Mesodermal cell (in vitro differentiated cells): Measurements from ENCODE around the gene BICDL1.
"Not testable (repeated sequence)": the region's sequence is repeated elsewhere in the genome, so short reads cannot be mapped to it uniquely, and the experiment has no call there.

Experiments
- H3K27ac ChIP-seq: 2 replicates; pipeline ENCODE4 v1.7.0; 2013; ENCODE audit warnings: mild to moderate bottlenecking, low read depth, low read length, moderate library complexity; ENCODE audit not compliant: severe bottlenecking
- H3K36me3 ChIP-seq: 2 replicates; pipeline ENCODE4 v1.7.1; 2013; ENCODE audit warnings: mild to moderate bottlenecking, low read length, moderate library complexity; ENCODE audit not compliant: control insufficient read depth, insufficient read depth
- H3K4me1 ChIP-seq: one replicate; pipeline ENCODE4 v1.7.1; 2013; ENCODE audit warnings: mild to moderate bottlenecking, low read length; ENCODE audit not compliant: insufficient read depth, control insufficient read depth, poor library complexity, severe bottlenecking
- H3K4me3 ChIP-seq: 2 replicates; pipeline ENCODE4 v1.7.0; 2013; ENCODE audit warnings: low read length, control low read depth, mild to moderate bottlenecking; ENCODE audit not compliant: insufficient read depth, poor library complexity, severe bottlenecking; ENCODE audit errors: extremely low read depth
- H3K9me3 ChIP-seq: 2 replicates; pipeline ENCODE4 v1.7.1; 2013; ENCODE audit warnings: mild to moderate bottlenecking, low read length, moderate library complexity; ENCODE audit not compliant: control insufficient read depth
- WGBS, 2 experiments: methylation state at CpG; one replicate each; pipeline ENCODE4 v1.1.5; 2013; ENCODE audit warnings: missing lambda C conversion rate in 2 of 2; ENCODE audit not compliant: insufficient coverage in 2 of 2; 5-methylcytosine and 5-hydroxymethylcytosine counted together

BICDL1 gene

DNA sequence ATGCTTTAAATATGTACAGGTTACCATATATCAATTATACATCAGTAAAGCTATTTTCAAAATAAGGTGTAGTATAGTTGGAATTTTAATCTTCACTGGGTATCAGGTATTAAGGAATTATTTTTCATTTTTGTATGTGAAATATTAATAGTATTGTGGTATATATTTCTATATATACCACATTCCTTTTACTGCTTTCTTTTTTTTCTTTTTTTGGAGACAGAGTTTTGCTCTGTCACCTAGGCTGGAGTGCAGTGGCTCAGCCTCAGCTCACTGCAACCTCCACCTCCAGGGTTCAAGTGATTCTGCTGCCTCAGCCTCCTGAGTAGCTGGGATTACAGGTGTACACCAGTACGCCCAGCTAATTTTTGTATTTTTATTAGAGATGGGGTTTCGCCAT, 36.6 kb downstream of the BICDL1 start:
- H3K36me3 ChIP-seq = no peaks in the 10 kb centered on the region
- no peaks in the 10 kb centered on the region for H3K9me3 ChIP-seq
- no CpG with 5 or more reads among the region's 2 CpGs for WGBS, 2 experiments
- no peaks in the 10 kb centered on the region for H3K4me1 ChIP-seq
- no peak overlapping the region for H3K4me3 ChIP-seq
- H3K27ac ChIP-seq = no peak overlapping the region

DNA sequence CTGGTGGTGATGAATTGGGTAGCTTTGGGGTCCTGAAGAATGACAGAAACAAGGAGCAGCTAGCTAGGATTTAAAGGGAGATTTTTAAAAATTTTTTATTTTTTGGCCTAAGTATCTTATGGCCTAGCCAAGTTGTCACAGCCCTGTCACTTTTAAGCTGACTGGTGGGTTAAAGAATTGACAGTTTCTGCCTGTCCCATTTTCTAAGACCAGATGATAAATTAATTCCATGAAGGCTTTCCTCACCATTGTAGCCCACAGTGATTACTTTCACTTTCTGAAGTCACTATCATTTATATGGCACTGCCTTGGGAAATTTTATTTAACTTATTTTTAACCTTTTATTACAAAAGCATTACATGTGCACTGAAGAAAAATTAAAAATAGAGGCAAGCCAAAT, 43.2 kb downstream of the BICDL1 start:
- no peaks in the 10 kb centered on the region for H3K9me3 ChIP-seq
- no peak overlapping the region for H3K27ac ChIP-seq
- H3K4me3 ChIP-seq = no peak overlapping the region
- no peaks in the 10 kb centered on the region for H3K36me3 ChIP-seq
- H3K4me1 ChIP-seq = peaks cover 2% of the 10 kb centered on the region

DNA sequence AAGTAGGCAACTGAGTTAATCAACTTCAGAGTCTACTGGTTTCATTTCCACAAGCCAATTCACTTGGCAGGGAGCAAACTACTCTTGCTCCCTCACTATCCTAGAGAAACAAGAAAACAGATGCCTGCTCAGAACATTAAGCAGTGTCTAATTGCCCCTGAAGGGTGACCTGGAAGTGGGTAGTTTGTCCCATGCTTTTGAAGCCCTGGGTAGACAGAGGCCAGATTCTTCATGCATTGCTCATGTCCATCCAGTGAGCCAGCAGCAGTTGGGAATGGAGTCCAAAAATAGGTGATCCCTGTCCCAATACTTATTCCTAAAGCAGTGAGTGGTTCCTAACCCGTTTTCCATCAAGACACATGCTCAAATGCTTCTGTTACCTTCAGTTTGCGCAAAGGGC, 48.8 kb downstream of the BICDL1 start:
- Histone ChIP-seq H3K9me3 (no peaks in the 10 kb centered on the region), H3K36me3 (no peaks in the 10 kb centered on the region), H3K4me1 (peaks cover 15% of the 10 kb centered on the region), H3K27ac (no peak overlapping the region), H3K4me3 (no peak overlapping the region)
- 60 to 100% methylated on average over 1 of the region's 2 CpGs for WGBS, 2 experiments

- WGBS, 2 experiments = 83 to 100% methylated on average over 1 to 2 of the region's 3 CpGs
- Histone ChIP-seq H3K9me3 (no peaks in the 10 kb centered on the region), H3K27ac (no peak overlapping the region), H3K36me3 (no peaks in the 10 kb centered on the region), H3K4me3 (no peak overlapping the region), H3K4me1 (peaks cover 15% of the 10 kb centered on the region)
Measured at GRCh38 chr12:120039711-120040110, 50.7 kb downstream of the BICDL1 start.

GRCh38 chr12:120041386-120042231, 52.6 kb downstream of the BICDL1 start:
- no peak overlapping the region for H3K4me3 ChIP-seq
- WGBS, 2 experiments = 69 to 73% methylated on average over 8 to 9 of the region's 11 CpGs

DNA sequence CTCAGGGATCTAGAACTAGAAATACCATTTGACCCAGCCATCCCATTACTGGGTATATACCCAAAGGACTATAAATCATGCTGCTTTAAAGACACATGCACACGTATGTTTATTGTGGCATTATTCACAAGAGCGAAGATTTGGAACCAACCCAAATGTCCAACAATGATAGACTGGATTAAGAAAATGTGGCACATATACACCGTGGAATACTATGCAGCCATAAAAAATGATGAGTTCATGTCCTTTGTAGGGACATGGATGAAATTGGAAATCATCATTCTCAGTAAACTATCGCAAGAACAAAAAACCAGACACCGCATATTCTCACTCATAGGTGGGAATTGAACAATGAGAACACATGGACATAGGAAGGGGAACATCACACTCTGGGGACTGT, 56.3 kb downstream of the BICDL1 start:
- not testable (repeated sequence) for H3K36me3 ChIP-seq, H3K4me3 ChIP-seq, H3K9me3 ChIP-seq, H3K4me1 ChIP-seq, H3K27ac ChIP-seq
- no CpG with 5 or more reads among the region's 5 CpGs for WGBS, 2 experiments

More at GRCh38 chr12:120041386-120042231, 52.6 kb downstream of the BICDL1 start:
- Histone ChIP-seq H3K27ac (peak overlapping the region; percentile 8), H3K4me1 (peaks cover 15% of the 10 kb centered on the region), H3K9me3 (no peaks in the 10 kb centered on the region), H3K36me3 (no peaks in the 10 kb centered on the region)

- Histone ChIP-seq H3K9me3 (no peaks in the 10 kb centered on the region), H3K36me3 (no peaks in the 10 kb centered on the region), H3K4me1 (no peaks in the 10 kb centered on the region), H3K4me3 (no peak overlapping the region), H3K27ac (no peak overlapping the region)
- WGBS, 2 experiments = 88 to 90% methylated on average over 1 of the region's 1 CpG
Measured at GRCh38 chr12:120047072-120047471, 58.0 kb downstream of the BICDL1 start.

DNA sequence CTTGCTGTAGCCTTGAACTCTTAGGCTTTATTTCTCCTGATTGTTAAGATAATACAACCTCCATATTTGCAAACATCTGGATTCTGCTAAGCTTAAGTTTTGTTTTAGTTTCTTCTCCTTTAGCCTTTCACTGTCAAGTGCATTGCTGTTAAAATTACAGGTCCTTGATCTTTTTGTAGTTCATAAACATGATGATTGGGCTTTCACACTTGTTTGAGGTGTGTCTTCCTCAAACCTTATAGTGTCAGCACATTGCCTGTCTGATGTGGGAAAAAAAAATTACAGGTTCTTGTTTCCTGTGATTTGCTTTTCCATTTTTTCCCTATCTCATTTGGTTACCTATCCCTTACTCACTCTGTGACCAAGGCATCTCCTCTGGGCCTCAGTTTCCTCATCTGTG, 59.2 kb downstream of the BICDL1 start:
- H3K4me3 ChIP-seq = no peak overlapping the region
- H3K4me1 ChIP-seq = no peaks in the 10 kb centered on the region
- no peaks in the 10 kb centered on the region for H3K36me3 ChIP-seq
- H3K27ac ChIP-seq = no peak overlapping the region
- H3K9me3 ChIP-seq = no peaks in the 10 kb centered on the region

GRCh38 chr12:120049426-120049825, 60.4 kb downstream of the BICDL1 start:
- no CpG with 5 or more reads among the region's 6 CpGs for WGBS, 2 experiments
- Histone ChIP-seq H3K36me3 (no peaks in the 10 kb centered on the region), H3K4me3 (no peak overlapping the region), H3K27ac (no peak overlapping the region), H3K9me3 (no peaks in the 10 kb centered on the region), H3K4me1 (no peaks in the 10 kb centered on the region)

DNA sequence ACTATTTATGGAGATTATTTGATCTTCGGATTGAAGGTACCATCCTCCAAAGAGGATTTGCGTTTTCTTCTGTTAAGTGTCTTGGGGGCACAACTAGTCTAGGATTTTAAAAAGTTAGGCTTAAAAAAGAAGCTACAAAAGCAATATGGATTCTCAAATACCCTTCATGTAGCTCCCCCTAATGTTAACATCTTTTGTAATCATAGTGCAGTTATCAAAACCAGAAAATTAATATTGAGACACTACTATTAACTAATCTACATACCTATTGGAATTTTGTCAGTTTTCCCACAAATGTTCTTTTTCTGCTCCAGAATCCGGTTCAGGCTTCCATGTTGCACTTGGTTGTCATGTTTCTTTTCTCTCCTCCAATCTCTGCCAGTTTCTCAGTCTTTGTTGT, 62.5 kb downstream of the BICDL1 start:
- no peaks in the 10 kb centered on the region for H3K4me1 ChIP-seq
- H3K27ac ChIP-seq = no peak overlapping the region
- H3K9me3 ChIP-seq = no peaks in the 10 kb centered on the region
- no peak overlapping the region for H3K4me3 ChIP-seq
- no peaks in the 10 kb centered on the region for H3K36me3 ChIP-seq
- 100% methylated on average over 1 of the region's 3 CpGs; no CpG with 5 or more reads in 1 of the 2 experiments for WGBS, 2 experiments

DNA sequence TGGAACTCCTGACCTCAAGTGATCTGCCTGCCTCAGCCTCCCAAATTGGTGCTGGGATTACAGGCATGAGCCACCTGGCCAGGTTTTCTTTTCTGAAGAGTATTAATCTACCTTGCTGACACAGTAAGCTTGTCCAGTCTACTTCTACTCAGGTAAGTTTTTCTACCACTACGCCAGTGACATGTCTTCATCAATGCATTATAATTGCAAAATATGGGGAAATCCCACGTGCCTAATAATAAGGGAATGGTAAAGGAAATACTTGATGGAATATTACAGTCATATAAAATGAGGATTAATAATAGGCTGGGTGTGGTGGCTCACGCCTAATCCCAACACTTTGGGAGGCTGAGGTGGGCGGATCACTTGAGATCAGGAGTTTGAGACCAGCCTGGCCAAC, 65.3 kb downstream of the BICDL1 start:
- H3K27ac ChIP-seq = no peak overlapping the region
- WGBS, 2 experiments = 80 to 100% methylated on average over 1 of the region's 4 CpGs
- no peak overlapping the region for H3K4me3 ChIP-seq
- H3K4me1 ChIP-seq = no peaks in the 10 kb centered on the region
- no peaks in the 10 kb centered on the region for H3K36me3 ChIP-seq
- no peaks in the 10 kb centered on the region for H3K9me3 ChIP-seq
